Pancreas (tissue), 10 donors: ENCODE data around the gene COL13A1. TPM values are rescaled to one million over a fixed set of nuclear protein-coding genes. Genes with fewer than 3 reads are reported as not detected.

Source experiments
- ATAC-seq, 4 donors: fragments of 200-7000 bp; cut with Tn5 transposase; one replicate each; pipeline versions ENCODE4 v1.8.0 to v1.9.1; 2020; ENCODE audit warnings: mild to moderate bottlenecking in 4 of 4, moderate library complexity in 4 of 4
- DNase-seq, 6 donors: peaks; one replicate each; pipeline ENCODE4 v3.0.0-alpha.2; 2020
- FAIRE-seq: peaks from 2 replicates; lab custom pipeline; 2012; peaks lifted over from hg19 to GRCh38; lab: Jason Lieb, UNC
- H3K27ac ChIP-seq, 4 donors: fragments of 200-600 bp; sonication (generic); 1 replicate in 3 of 4; 2 replicates in 1 of 4; pipeline versions ENCODE4 v1.5.0 to v1.8.0; 2020
- H3K27me3 ChIP-seq, 4 donors: fragments of 200-600 bp; one replicate each; pipeline ENCODE4 v1.8.0; 2021
- H3K36me3 ChIP-seq, 3 donors: fragments of 200-600 bp; sonication (generic) in 1 of 3; one replicate each; pipeline versions ENCODE4 v1.5.0 to v1.8.0; 2020 to 2021
- H3K4me1 ChIP-seq, 3 donors: fragments of 200-600 bp; one replicate each; pipeline ENCODE4 v1.8.0; 2021
- H3K4me3 ChIP-seq, 4 donors: fragments of 200-600 bp; sonication (generic) in 2 of 4; one replicate each; pipeline versions ENCODE4 v1.5.0 to v1.8.0; 2020 to 2021
- H3K9me3 ChIP-seq, 4 donors: fragments of 200-600 bp; one replicate each; pipeline ENCODE4 v1.8.0; 2021
- WGBS, 2 donors: extraction: QIAGEN DNeasy Blood & Tissue Kit; methylation state at CpG; one replicate each; pipeline ENCODE4 v1.1.7; 2013; 5-methylcytosine and 5-hydroxymethylcytosine counted together
- intact Hi-C, 3 donors: fragments of 100-400 bp; cut with DNase I; formaldehyde crosslinking; loops; one replicate each; pipeline versions ENCODE4 v1.11.1 to v1.14.2; 2022
- polyA plus RNA-seq, 2 donors: library from polyadenylated mRNA; stranded (reverse); fragments of 200-250 nt; gene quantifications; one replicate each; pipeline ENCODE4 v1.2.3, GENCODE V29; 2013
- total RNA-seq, 6 donors: library from RNA; stranded (reverse); fragmentation: NEBNext Ultra II Directional in 4 of 6; extraction: Animal tissue kit (Norgen Biotek cat#: 25700) in 4 of 6; gene quantifications; one replicate each; pipeline versions ENCODE4 v1.2.1 to v1.2.4, GENCODE V29; 2021 to 2023
- TF ChIP-seq, protein P1 (sequence below), 4 donors: fragments of 200-600 bp; sonication (generic) in 3 of 4; IDR thresholded peaks; one replicate each; pipeline versions ENCODE4 v1.5.0 to v1.8.0; 2021; ENCODE audit warnings: antibody characterized with exemption in 4 of 4
- donor health status: healthy with polysubstance abuse.
- donor health status: DM: no; HTN: no; CAD: no; lungs with moderate emphysema.
- donor health status: DM: no; HTN: no; CAD: no.
- donor health status: control.
- donor health status: control.
- donor health status: Bipolar disorder and iron deficiency.
- donor health status: DM: yes; HTN: yes; CAD: no.
- donor health status: DM: no; HTN: no; CAD: no.
- donor health status: DM: no; HTN: no; CAD: no.
- donor health status: DM: yes; HTN: yes; CAD: no.

The COL13A1 gene
- total and polyA plus RNA-seq, 8 donors = 0.35 to 11.7 (median 0.92) TPM

DNA sequence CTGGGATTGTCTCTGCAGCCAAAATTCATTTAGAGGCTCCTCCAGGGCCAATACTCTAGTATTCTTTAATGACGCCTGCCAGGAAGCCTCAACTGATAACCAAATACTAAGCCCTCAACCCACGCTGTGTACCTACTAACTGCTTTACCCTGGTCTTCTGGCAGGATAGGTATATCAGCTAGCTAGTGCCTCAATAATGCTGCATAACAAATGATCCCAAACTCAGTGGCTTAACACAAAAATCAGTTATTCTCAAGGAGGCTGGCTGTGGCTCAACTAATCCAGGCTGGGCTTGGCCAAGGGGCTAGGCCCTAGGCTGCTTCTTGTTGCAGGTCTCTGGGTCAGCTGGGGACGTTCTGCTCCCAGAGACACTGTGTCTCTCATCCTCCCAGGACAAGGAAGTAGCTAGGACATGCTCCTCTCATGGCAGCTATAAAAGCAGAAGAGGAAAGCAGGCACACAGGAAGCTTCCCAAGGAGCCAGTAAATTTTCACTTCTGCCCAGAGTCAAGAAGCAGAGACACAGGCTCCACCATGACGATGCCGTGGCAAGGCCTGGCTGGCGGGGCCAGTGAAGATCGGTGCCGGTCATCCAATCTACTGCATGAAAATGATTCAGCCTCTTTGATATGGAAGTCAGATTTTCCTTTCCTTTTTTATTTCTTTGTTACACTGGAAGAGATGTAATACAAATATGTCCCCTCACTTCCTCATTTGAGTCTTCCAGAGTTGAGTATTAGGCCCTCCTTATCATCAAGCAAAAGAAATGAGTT, 28.6 kb upstream of the COL13A1 start:
- Histone ChIP-seq H3K4me3 (no peak overlapping the region), H3K9me3 (no peaks in the 10 kb centered on the region), H3K4me1 (no peaks in the 10 kb centered on the region), H3K27ac (no peak overlapping the region), H3K36me3 (no peaks in the 10 kb centered on the region), H3K27me3 (no peaks in the 10 kb centered on the region)
- intact Hi-C loops = no loop called here
- TF ChIP-seq, protein P1, sequence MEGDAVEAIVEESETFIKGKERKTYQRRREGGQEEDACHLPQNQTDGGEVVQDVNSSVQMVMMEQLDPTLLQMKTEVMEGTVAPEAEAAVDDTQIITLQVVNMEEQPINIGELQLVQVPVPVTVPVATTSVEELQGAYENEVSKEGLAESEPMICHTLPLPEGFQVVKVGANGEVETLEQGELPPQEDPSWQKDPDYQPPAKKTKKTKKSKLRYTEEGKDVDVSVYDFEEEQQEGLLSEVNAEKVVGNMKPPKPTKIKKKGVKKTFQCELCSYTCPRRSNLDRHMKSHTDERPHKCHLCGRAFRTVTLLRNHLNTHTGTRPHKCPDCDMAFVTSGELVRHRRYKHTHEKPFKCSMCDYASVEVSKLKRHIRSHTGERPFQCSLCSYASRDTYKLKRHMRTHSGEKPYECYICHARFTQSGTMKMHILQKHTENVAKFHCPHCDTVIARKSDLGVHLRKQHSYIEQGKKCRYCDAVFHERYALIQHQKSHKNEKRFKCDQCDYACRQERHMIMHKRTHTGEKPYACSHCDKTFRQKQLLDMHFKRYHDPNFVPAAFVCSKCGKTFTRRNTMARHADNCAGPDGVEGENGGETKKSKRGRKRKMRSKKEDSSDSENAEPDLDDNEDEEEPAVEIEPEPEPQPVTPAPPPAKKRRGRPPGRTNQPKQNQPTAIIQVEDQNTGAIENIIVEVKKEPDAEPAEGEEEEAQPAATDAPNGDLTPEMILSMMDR (IDR thresholded peaks at IDR 0.05) = no peak
- FAIRE-seq = no peak
- no peak for ATAC-seq
- no peak for DNase-seq
- 85 to 91% methylated on average over 8 of the region's 8 CpGs for WGBS, 2 donors

DNA sequence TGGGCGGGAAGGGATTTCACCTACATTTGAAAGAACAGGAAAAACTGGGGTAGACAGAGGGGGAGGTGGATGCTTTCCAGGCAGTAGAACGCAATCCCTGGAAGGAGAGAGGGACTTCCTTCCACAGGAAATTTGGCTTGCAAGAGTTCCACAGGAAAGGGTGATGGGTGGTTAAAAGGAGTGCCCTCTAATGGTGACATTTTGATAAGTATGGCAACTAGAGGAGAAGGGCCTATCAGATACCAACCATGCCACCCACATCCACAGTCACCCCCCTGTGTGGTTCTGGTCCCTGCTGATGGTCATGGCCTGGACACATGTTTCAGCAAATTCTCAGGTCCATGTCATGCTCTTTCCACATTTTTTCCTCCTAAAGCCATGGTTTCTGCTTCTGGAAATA, 27.1 kb upstream of the COL13A1 start:
- Histone ChIP-seq H3K27me3 (no peaks in the 10 kb centered on the region), H3K9me3 (no peaks in the 10 kb centered on the region), H3K36me3 (no peaks in the 10 kb centered on the region), H3K27ac (no peak overlapping the region), H3K4me3 (no peak overlapping the region), H3K4me1 (no peaks in the 10 kb centered on the region)
- TF ChIP-seq, protein P1 (IDR thresholded peaks at IDR 0.05) = no peak
- intact Hi-C loops = no loop called here
- ATAC-seq = no peak
- DNase-seq = no peak
- FAIRE-seq = no peak
- 88 to 94% methylated on average over 2 of the region's 2 CpGs for WGBS, 2 donors

DNA sequence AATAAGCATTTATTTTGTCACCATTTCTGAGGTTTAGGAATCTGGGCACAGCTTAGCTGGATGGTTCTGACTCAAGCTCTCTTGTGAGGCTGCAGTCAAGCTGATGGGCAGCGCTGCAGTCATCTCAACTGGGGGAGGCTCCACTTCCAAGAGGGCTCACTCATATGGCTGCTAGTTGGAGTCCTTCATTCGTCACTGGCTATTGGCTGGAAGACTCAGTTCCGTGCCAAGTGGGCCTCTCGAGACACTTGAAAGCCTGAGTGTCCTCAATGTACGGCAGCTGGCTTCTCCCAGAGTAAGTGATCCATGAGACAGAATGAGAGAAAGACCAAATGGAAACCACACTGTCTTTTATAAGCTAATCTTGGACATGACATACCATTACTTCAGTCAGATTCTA, 21.6 kb upstream of the COL13A1 start:
- DNase-seq = no peak
- H3K4me1 ChIP-seq = no peaks in the 10 kb centered on the region
- H3K9me3 ChIP-seq = no peaks in the 10 kb centered on the region
- H3K4me3 ChIP-seq = no peak overlapping the region
- TF ChIP-seq, protein P1 (IDR thresholded peaks at IDR 0.05) = no peak
- intact Hi-C loops = loop anchor here in 1 of 3 donors (10.0 kb wide), 1 partner anchor 135 kb away; no protein-coding TSS in a partner anchor
- no peaks in the 10 kb centered on the region for H3K36me3 ChIP-seq
- ATAC-seq = no peak
- WGBS, 2 donors = 69 to 80% methylated on average over 5 of the region's 5 CpGs
- FAIRE-seq = no peak
- H3K27ac ChIP-seq = no peak overlapping the region
- no peaks in the 10 kb centered on the region for H3K27me3 ChIP-seq

DNA sequence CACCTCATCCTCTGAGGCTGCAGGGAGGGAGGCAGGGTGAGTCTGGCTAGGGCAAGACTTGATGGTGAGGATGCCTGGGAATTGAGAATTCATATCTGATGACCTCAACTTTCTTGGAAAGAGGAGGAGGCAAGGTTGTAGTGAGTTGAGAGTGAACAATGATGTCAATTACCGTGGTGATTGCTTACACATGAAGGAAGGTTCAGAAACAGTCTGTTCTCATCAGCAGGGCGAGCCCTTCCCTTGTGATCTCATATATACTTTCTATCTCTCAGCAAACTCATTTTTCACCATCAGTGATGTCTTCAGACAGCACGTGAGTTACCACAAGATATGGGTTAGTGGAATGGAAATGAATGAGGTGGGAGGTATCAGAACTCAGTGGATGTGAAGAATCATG, 20.1 kb upstream of the COL13A1 start:
- Histone ChIP-seq H3K27ac (no peak overlapping the region), H3K27me3 (no peaks in the 10 kb centered on the region), H3K4me1 (no peaks in the 10 kb centered on the region), H3K9me3 (no peaks in the 10 kb centered on the region), H3K36me3 (no peaks in the 10 kb centered on the region), H3K4me3 (no peak overlapping the region)
- WGBS, 2 donors = 23 to 26% methylated on average over 3 of the region's 3 CpGs
- TF ChIP-seq, protein P1 (IDR thresholded peaks at IDR 0.05) = no peak
- FAIRE-seq (no peak), ATAC-seq (no peak), DNase-seq (no peak)
- intact Hi-C loops = loop anchor here in 1 of 3 donors (10.0 kb wide), 1 partner anchor 133 kb away; no protein-coding TSS in a partner anchor

DNA sequence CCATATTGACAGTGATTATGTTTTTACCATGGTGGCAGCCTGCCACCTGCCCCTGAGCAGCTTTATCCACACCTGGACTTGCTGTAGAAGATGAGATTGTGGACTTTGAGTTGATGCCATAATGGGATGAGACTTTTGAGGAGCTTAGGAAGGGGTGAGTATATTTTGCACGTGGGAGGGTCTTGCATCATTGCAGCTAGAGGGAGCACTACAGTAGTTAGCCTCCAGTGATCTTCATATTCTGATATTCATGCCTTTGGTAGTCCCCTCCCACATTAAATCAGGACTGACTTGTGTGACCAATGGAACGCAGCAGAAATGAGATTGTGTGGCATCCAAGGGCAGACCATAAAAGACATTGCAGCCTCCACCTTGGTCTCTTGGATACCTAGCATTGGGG, 18.2 kb upstream of the COL13A1 start:
- Histone ChIP-seq H3K4me1 (no peaks in the 10 kb centered on the region), H3K27me3 (no peaks in the 10 kb centered on the region), H3K4me3 (no peak overlapping the region), H3K36me3 (no peaks in the 10 kb centered on the region), H3K9me3 (no peaks in the 10 kb centered on the region), H3K27ac (no peak overlapping the region)
- intact Hi-C loops = loop anchor here in 1 of 3 donors (10.0 kb wide), 1 partner anchor 131 kb away; no protein-coding TSS in a partner anchor
- ATAC-seq (no peak), FAIRE-seq (no peak), DNase-seq (no peak)
- TF ChIP-seq, protein P1 (IDR thresholded peaks at IDR 0.05) = no peak
- WGBS, 2 donors = 39 to 50% methylated on average over 2 of the region's 2 CpGs
